Muscle of leg (tissue), 11 donors: ENCODE results near the gene OPTC. TPM values are rescaled to one million over a fixed set of nuclear protein-coding genes. Genes with fewer than 3 reads are reported as not detected.

Experiments
- DNase-seq: peaks from one replicate; pipeline ENCODE4 v3.0.0; 2013
- H3K27ac ChIP-seq: one replicate; pipeline ENCODE4 v1.5.1; 2013; ENCODE audit warnings: mild to moderate bottlenecking, low read length, control low read depth
- H3K27me3 ChIP-seq: one replicate; pipeline ENCODE4 v1.6.1; 2013; ENCODE audit warnings: low read length; ENCODE audit not compliant: control insufficient read depth, insufficient read depth
- H3K36me3 ChIP-seq: one replicate; pipeline ENCODE4 v1.6.1; 2013; ENCODE audit warnings: low read length; ENCODE audit not compliant: control insufficient read depth, insufficient read depth
- H3K4me1 ChIP-seq: one replicate; pipeline ENCODE4 v1.6.1; 2013; ENCODE audit warnings: low read length; ENCODE audit not compliant: control insufficient read depth, insufficient read depth
- H3K4me3 ChIP-seq: one replicate; pipeline ENCODE4 v1.5.1; 2013; ENCODE audit warnings: low read length, control low read depth
- H3K9me3 ChIP-seq: replicated peaks from 2 replicates; pipeline ENCODE4 v1.6.1; 2013; ENCODE audit warnings: low read depth, low read length; ENCODE audit not compliant: control insufficient read depth
- WGBS: methylation state at CpG from one replicate; pipeline ENCODE4 v1.1.5; 2013; ENCODE audit warnings: missing lambda C conversion rate; ENCODE audit not compliant: insufficient coverage; 5-methylcytosine and 5-hydroxymethylcytosine counted together
- polyA plus RNA-seq, 8 donors: library from polyadenylated mRNA; unstranded; fragments of 120-200 nt; gene quantifications; one replicate each; pipeline versions ENCODE4 v1.2.1 to v1.2.3, GENCODE V29; 2013; ENCODE audit warnings: inconsistent platforms in 1 of 8, low replicate concordance in 1 of 8; ENCODE audit not compliant: insufficient read length in 8 of 8, insufficient read depth in 1 of 8
- total RNA-seq: library from RNA; stranded (reverse); fragments of 120-200 nt; gene quantifications from one replicate; pipeline ENCODE4 v1.2.4, GENCODE V29; 2013

Gene OPTC
- total and polyA plus RNA-seq, 9 donors = not detected

GRCh38 chr1:203528976-203529835 lies 35.3 kb downstream of the OPTC start:
- Histone ChIP-seq H3K36me3 (no peaks in the 10 kb centered on the region), H3K27me3 (no peaks in the 10 kb centered on the region), H3K27ac (no peak overlapping the region), H3K9me3 (no peaks in the 10 kb centered on the region), H3K4me1 (peaks cover 12% of the 10 kb centered on the region), H3K4me3 (no peak overlapping the region)
- WGBS = 57% methylated on average over 4 of the region's 6 CpGs
- DNase-seq = no peak

GRCh38 chr1:203531063-203531462 lies 37.1 kb downstream of the OPTC start:
- H3K4me3 ChIP-seq = no peak overlapping the region
- no peak for DNase-seq
- H3K27ac ChIP-seq = no peak overlapping the region
- WGBS = no CpG with 5 or more reads among the region's 3 CpGs
- peaks cover 4% of the 10 kb centered on the region for H3K4me1 ChIP-seq
- no peaks in the 10 kb centered on the region for H3K36me3 ChIP-seq
- H3K9me3 ChIP-seq = no peaks in the 10 kb centered on the region
- no peaks in the 10 kb centered on the region for H3K27me3 ChIP-seq

- H3K36me3 ChIP-seq = no peaks in the 10 kb centered on the region
- no peak overlapping the region for H3K4me3 ChIP-seq
- peaks cover under 1% of the 10 kb centered on the region for H3K4me1 ChIP-seq
- no peaks in the 10 kb centered on the region for H3K9me3 ChIP-seq
- H3K27ac ChIP-seq = no peak overlapping the region
- no peak for DNase-seq
- no peaks in the 10 kb centered on the region for H3K27me3 ChIP-seq
Measured at GRCh38 chr1:203534012-203534411, 40.1 kb downstream of the OPTC start.

- Histone ChIP-seq H3K27me3 (no peaks in the 10 kb centered on the region), H3K4me3 (no peak overlapping the region), H3K9me3 (no peaks in the 10 kb centered on the region), H3K4me1 (no peaks in the 10 kb centered on the region), H3K27ac (no peak overlapping the region), H3K36me3 (no peaks in the 10 kb centered on the region)
- 83% methylated on average over 1 of the region's 3 CpGs for WGBS
- no peak for DNase-seq
Measured at GRCh38 chr1:203534526-203534925, 40.6 kb downstream of the OPTC start.

GRCh38 chr1:203536575-203536974 lies 42.6 kb downstream of the OPTC start:
- H3K9me3 ChIP-seq = no peaks in the 10 kb centered on the region
- no peak for DNase-seq
- no peaks in the 10 kb centered on the region for H3K36me3 ChIP-seq
- H3K4me3 ChIP-seq = no peak overlapping the region
- H3K4me1 ChIP-seq = no peaks in the 10 kb centered on the region
- H3K27me3 ChIP-seq = no peaks in the 10 kb centered on the region
- no peak overlapping the region for H3K27ac ChIP-seq
- WGBS = 82% methylated on average over 2 of the region's 2 CpGs

- Histone ChIP-seq H3K4me3 (no peak overlapping the region), H3K36me3 (no peaks in the 10 kb centered on the region), H3K27ac (no peak overlapping the region), H3K27me3 (no peaks in the 10 kb centered on the region), H3K9me3 (no peaks in the 10 kb centered on the region), H3K4me1 (no peaks in the 10 kb centered on the region)
- no peak for DNase-seq
- 83% methylated on average over 2 of the region's 3 CpGs for WGBS
Measured at GRCh38 chr1:203536980-203537455, 43.1 kb downstream of the OPTC start.

GRCh38 chr1:203537806-203538464 lies 44.0 kb downstream of the OPTC start:
- Histone ChIP-seq H3K27me3 (no peaks in the 10 kb centered on the region), H3K4me1 (no peaks in the 10 kb centered on the region), H3K4me3 (no peak overlapping the region), H3K36me3 (no peaks in the 10 kb centered on the region), H3K9me3 (no peaks in the 10 kb centered on the region), H3K27ac (no peak overlapping the region)
- 71% methylated on average over 1 of the region's 5 CpGs for WGBS
- no peak for DNase-seq

GRCh38 chr1:203538726-203539125 lies 44.8 kb downstream of the OPTC start:
- no peak overlapping the region for H3K27ac ChIP-seq
- no peaks in the 10 kb centered on the region for H3K9me3 ChIP-seq
- no peaks in the 10 kb centered on the region for H3K27me3 ChIP-seq
- no peaks in the 10 kb centered on the region for H3K36me3 ChIP-seq
- 0% methylated on average over 1 of the region's 1 CpG for WGBS
- DNase-seq = no peak
- no peaks in the 10 kb centered on the region for H3K4me1 ChIP-seq
- no peak overlapping the region for H3K4me3 ChIP-seq

GRCh38 chr1:203539831-203540546 lies 46.0 kb downstream of the OPTC start:
- Histone ChIP-seq H3K9me3 (no peaks in the 10 kb centered on the region), H3K27me3 (no peaks in the 10 kb centered on the region), H3K4me1 (no peaks in the 10 kb centered on the region), H3K4me3 (no peak overlapping the region), H3K36me3 (no peaks in the 10 kb centered on the region), H3K27ac (no peak overlapping the region)
- DNase-seq = no peak
- no CpG with 5 or more reads among the region's 5 CpGs for WGBS

- Histone ChIP-seq H3K27ac (no peak overlapping the region), H3K4me3 (no peak overlapping the region), H3K27me3 (no peaks in the 10 kb centered on the region), H3K36me3 (no peaks in the 10 kb centered on the region), H3K4me1 (no peaks in the 10 kb centered on the region), H3K9me3 (no peaks in the 10 kb centered on the region)
- DNase-seq = no peak
- 40% methylated on average over 1 of the region's 3 CpGs for WGBS
Measured at GRCh38 chr1:203544485-203544884, 50.5 kb downstream of the OPTC start.
